NT2/D1 (cell line): ENCODE results near the gene LARP4B.

Experiments used
- SUZ12 ChIP-seq: IDR thresholded peaks from 2 replicates; pipeline ENCODE4 v1.6.1; 2011; ENCODE audit not compliant: insufficient read length, insufficient read depth; ENCODE audit errors: extremely low read depth
- YY1 ChIP-seq: IDR thresholded peaks from 2 replicates; pipeline ENCODE4 v1.6.1; 2011; ENCODE audit not compliant: insufficient read length, insufficient read depth

GRCh38 chr10:790821-791551, 140.5 kb downstream of the LARP4B start:
- TF ChIP-seq SUZ12 (no peak), YY1 (no peak)
